ENCODE data around the gene CYP2A7.
"Not testable (repeated sequence)": the region's sequence is repeated elsewhere in the genome, so short reads cannot be mapped to it uniquely, and the experiment has no call there.

- TF ChIP-seq, protein P1, sequence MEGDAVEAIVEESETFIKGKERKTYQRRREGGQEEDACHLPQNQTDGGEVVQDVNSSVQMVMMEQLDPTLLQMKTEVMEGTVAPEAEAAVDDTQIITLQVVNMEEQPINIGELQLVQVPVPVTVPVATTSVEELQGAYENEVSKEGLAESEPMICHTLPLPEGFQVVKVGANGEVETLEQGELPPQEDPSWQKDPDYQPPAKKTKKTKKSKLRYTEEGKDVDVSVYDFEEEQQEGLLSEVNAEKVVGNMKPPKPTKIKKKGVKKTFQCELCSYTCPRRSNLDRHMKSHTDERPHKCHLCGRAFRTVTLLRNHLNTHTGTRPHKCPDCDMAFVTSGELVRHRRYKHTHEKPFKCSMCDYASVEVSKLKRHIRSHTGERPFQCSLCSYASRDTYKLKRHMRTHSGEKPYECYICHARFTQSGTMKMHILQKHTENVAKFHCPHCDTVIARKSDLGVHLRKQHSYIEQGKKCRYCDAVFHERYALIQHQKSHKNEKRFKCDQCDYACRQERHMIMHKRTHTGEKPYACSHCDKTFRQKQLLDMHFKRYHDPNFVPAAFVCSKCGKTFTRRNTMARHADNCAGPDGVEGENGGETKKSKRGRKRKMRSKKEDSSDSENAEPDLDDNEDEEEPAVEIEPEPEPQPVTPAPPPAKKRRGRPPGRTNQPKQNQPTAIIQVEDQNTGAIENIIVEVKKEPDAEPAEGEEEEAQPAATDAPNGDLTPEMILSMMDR (IDR thresholded peaks at IDR 0.05 in 2 of 3, conservative IDR thresholded peaks at IDR 0.05 in 1 of 3; ENCODE audit: insufficient read depth in 2 of 3, low read depth in 1 of 3, low read length in 3 of 3): not testable (repeated sequence)
- TF ChIP-seq HINFP (tag; conservative IDR thresholded peaks at IDR 0.05; ENCODE audit: low read depth): not testable (repeated sequence)
Observed at GRCh38 chr19:40826312-40826698, 55.7 kb downstream of the CYP2A7 start.
